Left ventricle myocardium inferior (tissue), 1 donor: ENCODE results near the gene FUZ. TPM values are rescaled to one million over a fixed set of nuclear protein-coding genes. Genes with fewer than 3 reads are reported as not detected.

ENCODE experiments used
- DNase-seq: peaks from one replicate; pipeline ENCODE4 v3.0.0-alpha.2; 2020
- H3K27ac ChIP-seq: fragments of 200-600 bp; replicated peaks from 2 replicates; pipeline ENCODE4 v1.8.0; 2021
- H3K27me3 ChIP-seq: fragments of 200-600 bp; 2 replicates; pipeline ENCODE4 v1.8.0; 2021; ENCODE audit warnings: low read depth
- H3K36me3 ChIP-seq: fragments of 200-600 bp; 2 replicates; pipeline ENCODE4 v1.8.0; 2021
- H3K4me1 ChIP-seq: fragments of 200-600 bp; 2 replicates; pipeline ENCODE4 v1.8.0; 2021
- H3K4me3 ChIP-seq: fragments of 200-600 bp; 2 replicates; pipeline ENCODE4 v1.8.0; 2021; ENCODE audit warnings: mild to moderate bottlenecking, moderate library complexity
- H3K9me3 ChIP-seq: fragments of 200-600 bp; replicated peaks from 2 replicates; pipeline ENCODE4 v1.8.0; 2021
- CTCF ChIP-seq: fragments of 200-600 bp; IDR thresholded peaks from 2 replicates; pipeline ENCODE4 v1.8.0; 2021; ENCODE audit warnings: antibody characterized with exemption, mild to moderate bottlenecking, borderline replicate concordance
- intact Hi-C: fragments of 100-400 bp; cut with micrococcal nuclease; formaldehyde crosslinking; loops from one replicate; pipeline ENCODE4 v1.11.0; 2022
- total RNA-seq: library from RNA; stranded (reverse); fragmentation: NEBNext Ultra II Directional; extraction: Animal tissue kit (Norgen Biotek cat#: 25700); gene quantifications from one replicate; pipeline ENCODE4 v1.2.1, GENCODE V29; 2021
- donor health status: DM: no; HTN: yes; CAD: no; lungs with severe emphysema.

Gene FUZ
- total RNA-seq, 1 donor from 2014 or later, result 18.3 TPM

DNA sequence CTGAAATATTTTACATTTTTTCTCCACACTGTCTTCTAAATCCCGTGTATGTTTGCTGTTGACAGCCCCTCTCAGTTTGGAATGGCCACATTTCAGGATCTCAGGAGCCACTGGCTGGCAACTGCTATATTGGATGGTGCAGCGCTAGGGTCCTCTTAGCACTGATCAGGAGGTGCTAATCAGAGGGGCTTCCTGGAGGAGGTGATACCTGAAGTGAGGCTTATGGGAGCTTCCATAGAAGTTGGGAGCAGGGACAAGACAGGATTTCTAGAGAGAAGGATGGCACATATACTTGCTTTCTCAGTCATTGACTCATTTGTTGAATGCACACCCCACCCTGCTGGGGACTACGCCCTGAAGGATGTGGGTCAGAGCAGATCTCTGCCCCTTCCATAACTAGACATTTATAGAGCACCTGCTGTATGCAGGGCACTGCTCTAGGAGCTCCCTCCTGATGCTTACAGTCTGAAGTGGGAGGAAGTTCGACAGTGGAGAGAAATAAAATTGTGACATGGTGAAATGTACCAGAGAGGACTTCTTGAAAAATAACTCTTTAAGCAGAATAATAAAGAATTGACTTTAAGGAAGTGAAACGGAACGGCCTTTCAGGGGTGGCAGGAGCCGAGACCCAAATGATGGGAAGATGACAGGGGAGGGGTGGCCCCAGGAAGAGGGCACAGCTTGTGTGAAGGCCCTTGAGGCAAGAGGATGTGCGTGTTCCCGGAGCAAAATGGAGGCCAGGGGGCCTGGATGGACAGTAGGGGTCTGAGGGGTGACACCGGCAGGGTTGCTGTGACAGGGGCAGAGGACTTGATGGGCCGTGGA, 33.1 kb downstream of the FUZ start:
- no peak overlapping the region for H3K27ac ChIP-seq

DNA sequence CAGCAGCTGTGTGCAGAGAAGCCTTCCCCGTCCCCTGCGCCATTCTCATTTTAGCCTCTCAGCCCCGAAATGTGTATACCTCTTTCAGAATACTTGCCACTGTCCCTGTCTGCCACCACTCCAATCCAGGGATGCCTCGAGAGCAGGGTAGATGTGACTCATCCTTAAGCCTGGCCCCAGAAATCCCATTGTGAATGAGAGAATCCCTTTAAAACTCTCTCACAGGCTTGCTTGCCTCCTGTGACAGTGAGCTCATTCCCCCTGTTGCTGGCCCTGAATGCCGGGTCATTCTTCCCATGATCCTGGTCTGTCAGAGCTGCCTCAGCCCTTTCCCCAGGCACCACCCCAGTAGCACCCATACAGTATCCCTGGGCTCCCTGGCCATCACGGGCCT, 36.7 kb downstream of the FUZ start:
- Histone ChIP-seq H3K27ac (no peak overlapping the region), H3K9me3 (no peaks in the 10 kb centered on the region), H3K4me1 (peaks cover 4% of the 10 kb centered on the region), H3K36me3 (peaks cover 14% of the 10 kb centered on the region), H3K4me3 (no peak overlapping the region), H3K27me3 (no peaks in the 10 kb centered on the region)
- intact Hi-C loops, result no loop called here
- no peak for DNase-seq
- no peak for TF ChIP-seq CTCF

More for the DNA sequence above, 33.1 kb downstream of the FUZ start:
- DNase-seq, result no peak
- intact Hi-C loops, result no loop called here
- no peaks in the 10 kb centered on the region for H3K9me3 ChIP-seq
- no peak for TF ChIP-seq CTCF
- H3K4me1 ChIP-seq, result no peaks in the 10 kb centered on the region
- H3K36me3 ChIP-seq, result peaks cover 37% of the 10 kb centered on the region
- no peak overlapping the region for H3K4me3 ChIP-seq
- H3K27me3 ChIP-seq, result no peaks in the 10 kb centered on the region

- Histone ChIP-seq H3K4me3 (no peak overlapping the region), H3K36me3 (peaks cover 14% of the 10 kb centered on the region), H3K9me3 (no peaks in the 10 kb centered on the region), H3K27me3 (no peaks in the 10 kb centered on the region), H3K27ac (no peak overlapping the region), H3K4me1 (peaks cover 4% of the 10 kb centered on the region)
- intact Hi-C loops, result no loop called here
- no peak for DNase-seq
- no peak for TF ChIP-seq CTCF
Observed at GRCh38 chr19:49775742-49776370, 37.2 kb downstream of the FUZ start.

GRCh38 chr19:49774969-49775368, 38.1 kb downstream of the FUZ start:
- H3K36me3 ChIP-seq, result peaks cover 14% of the 10 kb centered on the region
- no peak for DNase-seq
- H3K4me1 ChIP-seq, result peaks cover 13% of the 10 kb centered on the region
- TF ChIP-seq CTCF, result no peak
- no peak overlapping the region for H3K4me3 ChIP-seq
- no peak overlapping the region for H3K27ac ChIP-seq
- intact Hi-C loops, result no loop called here
- H3K9me3 ChIP-seq, result no peaks in the 10 kb centered on the region
- H3K27me3 ChIP-seq, result no peaks in the 10 kb centered on the region

DNA sequence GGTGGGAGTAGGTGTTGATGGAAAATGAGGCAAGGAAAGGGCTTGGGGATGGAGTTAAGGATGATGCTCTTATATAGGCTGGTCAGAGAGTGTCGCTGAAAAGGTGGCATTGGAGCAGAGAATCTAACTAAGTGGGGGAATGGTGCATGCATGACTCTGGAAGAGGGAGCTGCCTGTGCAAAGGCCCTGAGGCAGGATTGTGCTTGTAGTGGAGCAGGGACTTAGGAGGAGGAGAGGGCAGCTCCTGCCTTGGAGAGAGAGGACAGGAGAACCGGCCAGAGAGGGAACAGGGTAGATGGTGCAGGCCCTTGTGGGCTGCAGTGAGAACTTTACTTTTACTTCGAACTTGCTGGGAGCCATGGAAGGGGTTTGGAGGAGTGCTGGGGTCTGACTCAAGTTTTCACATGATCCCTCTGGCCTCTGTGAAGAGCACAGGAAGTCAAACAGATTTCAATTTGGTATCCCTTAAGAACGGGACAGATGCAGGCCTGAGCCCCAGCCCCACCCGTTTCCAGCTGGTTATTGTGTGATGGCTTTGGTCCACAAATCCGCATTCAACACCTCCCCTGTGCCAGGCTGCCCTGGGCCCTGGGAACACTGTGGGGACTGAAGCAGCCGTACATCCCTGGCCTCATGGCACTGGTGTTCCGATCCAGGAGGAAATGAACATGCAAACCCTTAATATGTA, 39.3 kb downstream of the FUZ start:
- intact Hi-C loops, result no loop called here
- Histone ChIP-seq H3K27me3 (no peaks in the 10 kb centered on the region), H3K9me3 (no peaks in the 10 kb centered on the region), H3K4me3 (no peak overlapping the region), H3K27ac (no peak overlapping the region), H3K4me1 (peaks cover 22% of the 10 kb centered on the region), H3K36me3 (peaks cover 14% of the 10 kb centered on the region)
- no peak for TF ChIP-seq CTCF
- no peak for DNase-seq
